HUDEP-2 (cell line): ENCODE measurements around the gene SORCS3.
"Not testable (repeated sequence)": the region's sequence is repeated elsewhere in the genome, so short reads cannot be mapped to it uniquely, and the experiment has no call there.

Experiments
- DNase-seq, 76 experiments: peaks; one replicate each; lab custom pipeline; 2025; ENCODE audit not compliant: unreplicated experiment in 76 of 76; lab: John Stamatoyannopoulos, UW

Gene SORCS3

DNA sequence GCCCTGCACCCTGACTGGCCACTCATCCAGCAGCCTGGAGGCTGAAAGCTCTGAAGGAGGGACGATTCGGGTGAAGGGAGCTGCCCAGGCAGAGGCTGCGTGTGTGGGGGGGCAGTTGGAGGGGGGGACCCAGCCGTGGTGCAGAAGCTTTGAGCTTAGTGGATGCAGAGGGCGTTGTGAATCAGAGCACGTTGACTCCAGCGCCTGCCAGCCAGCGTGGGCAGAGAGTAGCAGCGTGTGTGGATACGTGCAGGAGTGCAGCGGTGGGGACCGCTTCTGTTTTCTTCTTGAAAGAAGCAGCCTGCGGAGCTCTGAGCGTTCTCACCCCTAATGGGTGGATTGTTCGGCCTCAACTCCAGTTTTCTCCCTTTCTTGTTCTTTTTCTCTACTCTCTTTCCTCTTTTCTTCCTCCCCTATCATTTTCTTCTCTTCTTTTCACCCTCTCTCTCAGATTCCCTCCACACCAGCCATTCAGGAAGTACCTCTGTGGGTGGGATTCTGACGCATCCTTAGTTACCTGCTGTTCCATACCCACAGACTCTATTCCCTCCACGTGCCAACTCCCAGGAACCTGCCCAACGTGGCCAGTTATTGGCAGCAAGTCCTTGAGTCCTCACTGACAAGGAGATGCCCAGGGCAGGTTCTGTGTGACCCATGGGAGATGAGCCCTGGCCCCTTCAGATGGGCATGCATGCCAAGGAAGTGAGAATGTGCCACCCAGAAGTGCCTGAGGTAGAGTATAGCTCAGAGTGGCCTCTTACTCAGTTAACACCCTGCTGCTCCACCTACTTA, 47.4 kb downstream of the SORCS3 start:
- no peak for DNase-seq

DNA sequence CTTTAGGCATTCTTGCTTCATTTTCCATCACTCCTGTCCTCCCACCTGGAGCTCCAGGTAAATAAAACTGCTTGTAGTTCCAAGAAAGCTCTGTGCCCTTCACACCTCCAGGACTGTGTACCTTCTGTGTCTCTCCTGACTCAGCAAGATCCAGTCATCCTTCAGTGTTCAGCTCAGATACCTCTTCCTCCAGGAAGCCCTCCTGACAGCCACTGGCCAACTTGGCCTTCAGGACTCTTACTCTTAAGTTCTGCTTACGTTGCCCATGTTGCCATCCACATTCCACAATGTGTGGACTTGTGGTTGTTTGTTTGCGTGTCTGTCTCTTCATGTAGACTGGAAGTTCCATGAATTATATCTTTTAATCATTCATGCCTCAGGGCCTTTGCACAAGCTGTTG, 48.0 kb downstream of the SORCS3 start:
- no peak for DNase-seq

GRCh38 chr10:104689547-104689946, 48.5 kb downstream of the SORCS3 start:
- DNase-seq: no peak

DNA sequence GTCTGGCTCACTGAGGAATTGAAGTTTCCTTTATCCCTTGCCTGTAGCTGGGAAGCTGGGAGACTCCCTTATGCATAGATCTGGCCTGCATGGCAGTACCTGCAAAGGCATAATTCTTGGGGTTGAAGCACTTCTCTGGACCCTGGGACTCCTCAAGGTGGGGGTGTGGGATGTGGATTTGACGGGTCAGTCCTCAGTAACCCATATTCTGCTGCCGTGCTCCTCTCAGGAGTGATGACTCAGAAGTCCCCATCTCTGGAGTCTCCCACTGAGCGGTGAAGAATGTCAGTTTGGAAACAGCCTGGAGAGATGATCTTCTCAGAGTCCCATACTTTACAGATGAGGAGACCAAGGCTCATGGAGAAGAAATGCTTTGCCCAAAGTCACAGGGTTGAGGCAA, 49.0 kb downstream of the SORCS3 start:
- DNase-seq: no peak

GRCh38 chr10:104690959-104691358, 49.9 kb downstream of the SORCS3 start:
- DNase-seq: no peak

GRCh38 chr10:104694074-104694473, 53.0 kb downstream of the SORCS3 start:
- DNase-seq: no peak

DNA sequence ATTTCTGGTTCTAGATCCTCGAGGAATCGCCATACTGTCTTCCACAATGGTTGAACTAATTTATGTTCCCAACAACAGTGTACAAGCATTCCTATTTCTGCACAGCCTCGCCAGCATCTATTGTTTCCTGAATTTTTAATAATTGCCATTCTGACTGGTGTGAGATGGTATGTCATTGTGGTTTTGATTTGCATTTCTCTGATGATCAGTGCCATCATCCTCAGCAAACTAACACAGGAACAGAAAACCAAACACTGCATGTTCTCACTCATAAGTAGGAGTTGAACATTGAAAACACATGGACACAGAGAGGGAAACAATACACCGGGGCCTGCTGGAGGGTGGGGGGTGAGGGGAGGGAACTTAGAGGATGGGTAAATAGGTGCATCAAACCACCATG, 62.2 kb downstream of the SORCS3 start:
- not testable (repeated sequence) for DNase-seq

DNA sequence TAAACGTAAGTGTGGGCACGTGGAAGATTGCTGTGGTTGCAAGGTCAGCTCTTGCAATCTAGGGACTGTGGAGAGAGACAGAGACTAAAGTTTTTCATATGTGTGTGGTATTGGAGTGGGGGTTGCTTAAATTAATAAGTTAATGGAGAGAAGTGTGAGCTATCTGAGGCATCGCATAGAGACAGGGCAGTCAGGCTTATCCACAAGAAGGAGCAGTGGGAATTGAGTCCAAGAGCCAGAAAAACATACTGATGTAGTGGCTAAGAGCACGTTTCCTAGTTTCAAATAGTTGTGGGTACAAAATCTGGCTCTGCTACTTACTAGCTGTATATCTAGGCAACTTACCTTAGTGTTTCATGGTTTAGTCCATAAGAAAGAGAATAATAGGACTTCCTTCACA, 65.8 kb downstream of the SORCS3 start:
- no peak for DNase-seq

DNA sequence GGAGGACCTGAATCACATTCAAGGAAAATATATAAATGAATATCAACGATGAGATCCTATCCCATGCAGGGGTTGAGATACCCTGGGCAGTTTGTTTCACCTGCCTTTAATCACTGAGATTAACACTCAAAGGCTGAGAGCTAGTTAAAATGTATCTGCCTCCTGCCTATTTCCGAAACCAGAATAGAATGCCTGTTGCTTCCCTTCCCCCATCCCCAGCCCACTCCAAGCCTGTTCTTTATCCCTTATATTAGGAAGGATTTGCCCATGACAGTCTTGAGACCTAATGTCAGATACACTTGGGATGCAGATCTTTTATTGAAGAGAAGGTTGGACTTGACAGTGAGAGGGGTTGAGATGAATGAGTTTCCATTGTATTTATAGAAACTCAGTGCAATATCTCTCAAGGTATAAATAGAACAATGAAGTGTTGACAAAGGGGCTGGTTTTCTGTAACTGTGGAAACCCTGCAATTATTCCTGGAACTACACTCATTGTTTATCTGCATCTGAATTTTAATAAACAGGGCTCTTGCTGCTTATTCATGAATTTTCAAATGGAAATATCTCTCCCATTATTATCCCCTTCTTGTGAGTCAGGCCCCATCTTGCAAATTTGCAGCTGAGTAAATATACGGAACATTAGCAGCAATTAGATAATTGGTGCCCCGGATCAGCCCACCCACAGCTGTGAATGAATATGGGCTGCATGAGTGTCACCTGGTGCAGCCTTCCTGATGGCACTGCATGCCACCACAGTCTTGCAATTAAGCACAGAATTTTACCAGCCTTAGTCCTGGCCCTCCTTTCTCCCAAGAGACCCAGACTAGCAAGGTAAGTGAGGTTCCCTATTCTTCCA, 66.7 kb downstream of the SORCS3 start:
- no peak for DNase-seq

DNA sequence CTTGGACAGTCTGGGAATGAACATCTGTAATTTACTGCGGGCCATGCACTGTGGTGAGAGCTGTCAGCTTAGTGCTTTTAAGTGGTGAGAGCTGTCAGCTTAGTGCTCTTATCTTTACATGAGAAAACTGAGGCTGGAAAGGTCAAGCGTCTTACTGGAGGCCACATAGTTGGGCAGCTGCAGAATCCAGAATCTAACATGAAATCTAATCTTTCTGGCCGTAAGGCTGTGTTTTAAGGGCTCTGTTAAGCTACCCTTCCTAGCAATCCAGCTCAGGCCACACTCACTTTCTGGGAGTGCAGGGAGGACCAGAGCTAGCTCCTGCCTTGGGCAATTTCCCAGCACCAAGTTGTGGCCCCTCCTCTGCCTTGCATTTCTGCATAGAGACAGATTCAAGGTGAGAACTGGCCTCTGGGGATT, 70.2 kb downstream of the SORCS3 start:
- DNase-seq: no peak

DNA sequence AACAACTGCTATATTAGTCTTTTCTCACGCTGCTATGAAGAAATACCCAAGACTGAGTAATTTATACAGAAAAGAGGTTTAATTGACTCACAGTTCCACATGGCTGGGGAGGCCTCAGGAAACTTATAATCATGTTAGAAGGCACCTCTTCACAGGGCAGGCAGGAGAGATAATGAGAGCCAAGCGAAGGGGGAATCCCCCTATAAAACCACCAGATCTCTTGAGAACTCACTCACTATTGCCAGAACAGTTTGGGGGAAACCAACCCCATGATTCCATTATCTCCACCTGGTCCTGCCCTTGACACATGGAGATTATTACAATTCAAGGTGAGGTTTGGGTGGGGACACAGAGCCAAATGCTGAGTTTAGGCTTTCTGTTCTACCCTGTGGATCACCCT, 89.5 kb downstream of the SORCS3 start:
- DNase-seq: not testable (repeated sequence)

GRCh38 chr10:104731192-104731591, 90.1 kb downstream of the SORCS3 start:
- no peak for DNase-seq

DNA sequence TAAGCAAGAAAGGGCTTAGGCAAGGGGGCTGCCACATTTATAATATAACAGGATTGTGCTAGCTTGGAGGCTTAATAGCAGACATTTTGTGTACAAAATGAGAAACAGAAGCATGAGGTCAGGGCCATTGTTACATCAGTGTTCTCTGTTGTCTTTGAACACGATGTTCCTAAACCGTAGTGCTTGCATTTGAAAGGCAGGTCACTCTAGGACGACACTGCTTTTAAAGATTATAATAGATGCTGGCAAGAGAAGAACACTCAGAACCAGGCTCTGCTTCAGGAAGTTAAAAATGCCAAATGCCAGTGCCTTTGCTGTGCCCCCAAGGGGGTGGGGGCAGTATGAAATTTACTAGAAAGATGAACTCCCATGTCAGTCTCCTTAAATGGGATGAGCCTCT, 91.1 kb downstream of the SORCS3 start:
- no peak for DNase-seq

DNA sequence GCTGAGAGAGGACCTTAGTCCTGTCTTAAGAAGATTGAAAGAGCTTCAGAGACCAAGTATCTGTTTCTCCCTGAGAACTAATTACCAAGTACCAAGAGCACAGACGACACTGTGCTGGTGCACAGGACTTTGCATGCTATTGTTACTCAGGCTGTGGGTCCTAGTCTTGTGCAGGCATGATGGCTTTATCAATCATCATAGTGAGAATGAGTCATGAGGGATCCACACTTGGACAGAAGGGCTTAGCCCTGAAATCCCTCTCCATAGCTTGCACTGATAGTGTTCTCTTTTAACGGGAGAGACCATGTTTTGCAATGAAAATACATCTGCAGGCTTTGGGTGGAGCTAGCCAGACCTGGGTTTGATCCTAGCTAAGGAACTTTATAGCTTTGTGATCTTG, 93.3 kb downstream of the SORCS3 start:
- no peak for DNase-seq

DNA sequence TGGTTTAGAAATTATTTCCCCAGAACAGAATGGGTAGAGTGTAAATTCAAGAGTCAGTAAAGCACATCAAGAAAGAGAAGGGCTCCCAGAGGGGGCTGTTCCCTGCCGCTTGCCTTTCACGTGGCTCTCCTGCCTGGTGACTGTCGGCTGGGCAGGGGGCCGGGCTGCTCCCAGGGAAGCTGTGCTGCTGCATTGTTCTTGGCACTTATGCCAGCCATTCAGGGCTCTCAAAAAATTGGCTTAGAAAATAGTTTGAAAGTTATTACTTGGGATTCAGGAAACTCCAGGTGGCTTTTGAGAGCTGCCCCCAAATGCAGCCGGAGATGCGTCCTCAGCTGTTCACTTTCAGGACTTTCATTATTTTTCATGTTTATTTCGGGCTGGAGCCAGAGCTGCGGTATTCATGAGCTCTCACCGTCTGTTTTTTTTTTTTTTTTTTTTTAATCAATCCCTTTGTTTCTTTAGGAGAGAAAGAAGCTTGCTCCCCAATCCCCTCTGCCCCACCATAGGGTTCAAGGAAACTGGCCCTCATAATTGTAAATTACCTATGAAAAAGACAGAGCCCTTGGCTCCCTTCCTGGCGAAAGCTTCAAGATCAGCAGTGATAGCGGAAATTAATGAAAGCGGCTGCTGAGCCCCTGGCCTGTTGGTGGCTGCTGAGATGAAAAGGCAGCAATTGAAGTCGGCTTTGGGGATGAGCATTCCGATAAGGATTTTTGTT, 94.1 kb downstream of the SORCS3 start:
- no peak for DNase-seq

- DNase-seq: no peak
These were observed 94.8 kb downstream of the SORCS3 start for GRCh38 chr10:104735757-104736391.

DNA sequence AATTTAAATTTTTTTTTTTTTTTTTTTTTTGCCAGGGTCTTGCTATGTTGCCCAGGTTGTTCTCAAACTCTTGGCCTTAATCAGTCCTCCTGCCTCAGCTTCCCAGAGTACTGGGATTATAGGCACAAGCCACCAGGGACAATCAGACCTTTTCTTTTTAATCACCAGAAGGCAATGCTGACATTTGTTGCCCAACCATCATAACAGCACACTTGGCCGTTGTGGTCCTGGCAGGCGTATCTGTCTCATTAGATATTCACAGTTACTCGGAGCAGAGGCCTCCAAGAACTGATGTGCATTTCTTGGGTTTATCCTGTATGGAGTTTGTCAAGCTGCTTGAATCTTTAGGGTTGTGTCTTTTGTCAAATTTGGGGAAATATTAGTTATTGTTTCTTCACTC, 100.0 kb downstream of the SORCS3 start:
- no peak for DNase-seq

DNA sequence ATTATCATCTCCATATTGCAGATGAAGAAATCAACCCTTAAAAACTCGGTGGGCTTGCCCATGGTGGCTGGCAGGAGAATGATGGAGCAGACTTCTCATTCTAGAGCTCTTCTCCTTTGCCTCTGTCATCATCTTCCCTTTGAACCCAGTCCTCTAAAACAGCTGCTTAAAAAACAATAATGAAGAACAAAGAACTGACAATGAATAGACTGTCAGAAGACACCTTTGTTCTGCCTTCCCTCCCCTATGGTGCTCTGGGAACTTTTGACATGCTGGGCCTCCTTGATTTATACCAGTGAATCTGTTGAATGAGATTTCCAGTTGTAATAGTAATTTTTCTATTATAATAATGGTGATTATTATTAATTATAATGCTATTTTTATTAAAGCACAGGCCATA, 103.0 kb downstream of the SORCS3 start:
- no peak for DNase-seq

GRCh38 chr10:104750291-104750690, 109.2 kb downstream of the SORCS3 start:
- DNase-seq: no peak

DNA sequence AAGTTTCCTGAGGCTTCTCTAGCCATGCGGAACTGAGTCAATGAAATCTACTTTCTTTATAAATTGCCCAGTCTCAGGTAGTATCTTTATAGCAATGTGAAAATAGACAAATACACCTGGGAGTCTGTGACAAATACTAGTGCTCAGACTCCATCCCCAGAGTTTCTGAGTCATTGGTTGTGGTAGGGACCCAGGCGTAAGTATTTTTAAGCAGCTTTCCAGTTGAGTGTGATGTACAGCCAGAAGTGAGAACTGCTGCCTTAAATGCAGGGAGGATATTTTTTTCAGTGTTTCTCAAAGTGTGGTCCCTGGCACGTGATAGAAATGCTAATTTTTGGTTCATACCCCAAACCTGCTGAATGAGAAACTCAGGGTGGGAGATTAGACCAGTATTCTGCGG, 121.7 kb downstream of the SORCS3 start:
- no peak for DNase-seq

GRCh38 chr10:104766341-104766740, 125.3 kb downstream of the SORCS3 start:
- peak in 8 of 76 experiments; percentile 1 to 27 (median 2) for DNase-seq
